H1 (cell line): ENCODE measurements around the gene DCTN1. TPM values are rescaled to one million over a fixed set of nuclear protein-coding genes. Genes with fewer than 3 reads are reported as not detected.
A peak's percentile ranks its signal among the peaks of the same experiment; 100 is the strongest.

Experiments
- CTCF ChIA-PET: fragments of 300-600 bp; sonication (Branson Sonifier 250); formaldehyde crosslinking; loops from one replicate; lab custom pipeline; 2021; ENCODE audit not compliant: partially characterized antibody; lab: Charles Lee
- POLR2A ChIA-PET: fragments of 300-600 bp; sonication (Branson Sonifier 250); formaldehyde crosslinking; loops from one replicate; lab custom pipeline; 2021; ENCODE audit warnings: inconsistent platforms; ENCODE audit not compliant: partially characterized antibody; lab: Charles Lee
- DNase-seq, 2 experiments: peaks; one replicate each; pipeline versions ENCODE4 v3.0.0 to v3.0.0-alpha.2; 2010 to 2022; ENCODE audit warnings: low spot score in 2 of 2, low read depth in 1 of 2, mixed read lengths in 1 of 2
- FAIRE-seq: peaks from 2 replicates; lab custom pipeline; 2011; peaks lifted over from hg19 to GRCh38; lab: Jason Lieb, UNC
- H2AFZ ChIP-seq: 2 replicates; pipeline ENCODE4 v1.8.1; 2012; ENCODE audit warnings: low read length, inconsistent platforms
- H2AK5ac ChIP-seq: 2 replicates; pipeline ENCODE4 v1.6.1; 2013; ENCODE audit warnings: low read depth, low read length
- H2BK120ac ChIP-seq: replicated peaks from 2 replicates; pipeline ENCODE3; 2013; ENCODE audit warnings: low read depth, low read length, inconsistent platforms
- H2BK12ac ChIP-seq: 2 replicates; pipeline ENCODE4 v1.6.1; 2013; ENCODE audit warnings: low read depth, low read length
- H2BK15ac ChIP-seq: 2 replicates; pipeline ENCODE4 v1.6.1; 2013; ENCODE audit warnings: low read length
- H2BK20ac ChIP-seq: 2 replicates; pipeline ENCODE4 v1.6.1; 2013; ENCODE audit warnings: low read length
- H2BK5ac ChIP-seq: 2 replicates; pipeline ENCODE4 v1.6.1; 2013; ENCODE audit warnings: low read depth, low read length
- H3K14ac ChIP-seq: 2 replicates; pipeline ENCODE4 v1.6.1; 2013; ENCODE audit warnings: inconsistent platforms; ENCODE audit not compliant: insufficient read length
- H3K18ac ChIP-seq: 2 replicates; pipeline ENCODE4 v1.6.1; 2013; ENCODE audit warnings: low read length; ENCODE audit errors: extremely low read depth
- H3K23ac ChIP-seq: 2 replicates; pipeline ENCODE4 v1.6.1; 2013; ENCODE audit warnings: inconsistent platforms; ENCODE audit not compliant: insufficient read length
- H3K23me2 ChIP-seq: 2 replicates; pipeline ENCODE4 v1.6.1; 2013; ENCODE audit warnings: low read depth, low read length
- H3K27ac ChIP-seq: 2 replicates; pipeline ENCODE4 v1.6.1; 2011; ENCODE audit warnings: low read depth, low read length, inconsistent platforms
- H3K27me3 ChIP-seq, 4 experiments: replicated peaks in 1 of 4; 1 replicate in 1 of 4; 2 replicates in 3 of 4; pipeline versions ENCODE4 v1.6.1 to v1.8.1; 2011 to 2013; ENCODE audit warnings: low read length in 3 of 4, mild to moderate bottlenecking in 3 of 4, inconsistent platforms in 2 of 4, mixed read lengths in 2 of 4, moderate library complexity in 1 of 4; ENCODE audit not compliant: control insufficient read depth in 3 of 4, insufficient read depth in 3 of 4; ENCODE audit errors: extremely low read depth in 1 of 4
- H3K36me3 ChIP-seq, 4 experiments: 2 replicates each; pipeline versions ENCODE4 v1.6.1 to v1.8.1; 2011 to 2013; ENCODE audit warnings: mild to moderate bottlenecking in 4 of 4, low read length in 3 of 4, moderate library complexity in 2 of 4, control low read depth in 1 of 4, inconsistent platforms in 1 of 4; ENCODE audit not compliant: insufficient read depth in 4 of 4, control insufficient read depth in 2 of 4
- H3K4ac ChIP-seq: replicated peaks from 2 replicates; pipeline ENCODE3; 2013; ENCODE audit warnings: low read length, low read depth, mixed read lengths, inconsistent platforms; ENCODE audit not compliant: insufficient read length
- H3K4me1 ChIP-seq, 4 experiments: replicated peaks in 1 of 4; 1 replicate in 1 of 4; 2 replicates in 3 of 4; pipeline versions ENCODE4 v1.6.1 to v1.8.1; 2011 to 2013; ENCODE audit warnings: low read length in 3 of 4, inconsistent platforms in 2 of 4, mixed read lengths in 1 of 4; ENCODE audit not compliant: insufficient read depth in 4 of 4, control insufficient read depth in 3 of 4
- H3K4me2 ChIP-seq, 2 experiments: 2 replicates each; pipeline versions ENCODE4 v1.6.1 to v1.8.1; 2011 to 2013; ENCODE audit warnings: low read depth in 2 of 2, low read length in 2 of 2, control low read depth in 1 of 2, inconsistent platforms in 1 of 2, mild to moderate bottlenecking in 1 of 2; ENCODE audit not compliant: insufficient read depth in 1 of 2
- H3K4me3 ChIP-seq, 4 experiments: fragments of 200-600, 300-600 bp in 1 of 4; sonication (generic), shearing (Covaris generic), sonication (Bioruptor Twin) in 1 of 4; 2 replicates each; pipeline versions ENCODE4 v1.5.1 to v1.8.1; 2011 to 2016; ENCODE audit warnings: low read length in 4 of 4, low read depth in 3 of 4, control low read depth in 2 of 4, inconsistent platforms in 2 of 4, mild to moderate bottlenecking in 2 of 4, mixed read lengths in 1 of 4, moderate library complexity in 1 of 4; ENCODE audit not compliant: insufficient read depth in 2 of 4; ENCODE audit errors: extremely low read depth in 1 of 4
- H3K56ac ChIP-seq: replicated peaks from 2 replicates; pipeline ENCODE3; 2013; ENCODE audit warnings: low read depth, mild to moderate bottlenecking, mixed read lengths, low read length, inconsistent platforms; ENCODE audit not compliant: insufficient read length
- H3K79me1 ChIP-seq: 2 replicates; pipeline ENCODE4 v1.6.1; 2013; ENCODE audit warnings: low read depth, low read length, control low read depth
- H3K79me2 ChIP-seq, 2 experiments: 2 replicates each; pipeline versions ENCODE4 v1.6.1 to v1.8.1; 2012 to 2013; ENCODE audit warnings: low read length in 2 of 2, mild to moderate bottlenecking in 2 of 2, inconsistent platforms in 1 of 2; ENCODE audit not compliant: insufficient read depth in 2 of 2, control insufficient read depth in 1 of 2
- H3K9ac ChIP-seq, 4 experiments: replicated peaks in 1 of 4; 1 replicate in 1 of 4; 2 replicates in 3 of 4; pipeline versions ENCODE4 v1.6.1 to v1.8.1; 2011 to 2013; ENCODE audit warnings: low read depth in 3 of 4, low read length in 3 of 4, control low read depth in 2 of 4, mild to moderate bottlenecking in 2 of 4, moderate library complexity in 2 of 4, inconsistent platforms in 1 of 4; ENCODE audit errors: extremely low read depth in 1 of 4
- H3K9me3 ChIP-seq, 2 experiments: 2 replicates each; pipeline versions ENCODE4 v1.6.1 to v1.8.1; 2012 to 2013; ENCODE audit warnings: mild to moderate bottlenecking in 2 of 2, moderate library complexity in 2 of 2, control low read depth in 1 of 2, inconsistent platforms in 1 of 2, low read depth in 1 of 2, low read length in 1 of 2, mixed read lengths in 1 of 2; ENCODE audit not compliant: insufficient read depth in 2 of 2
- H4K20me1 ChIP-seq, 2 experiments: replicated peaks in 1 of 2; 2 replicates each; pipeline versions ENCODE3 to v1.8.1; 2011 to 2013; ENCODE audit warnings: inconsistent platforms in 2 of 2, low read length in 2 of 2, mild to moderate bottlenecking in 1 of 2; ENCODE audit not compliant: insufficient read depth in 2 of 2, control insufficient read depth in 1 of 2
- H4K5ac ChIP-seq: 2 replicates; pipeline ENCODE4 v1.6.1; 2013; ENCODE audit warnings: low read length, low read depth, mixed read lengths, inconsistent platforms; ENCODE audit not compliant: insufficient read length
- H4K8ac ChIP-seq: 2 replicates; pipeline ENCODE4 v1.8.0; 2013; ENCODE audit warnings: mild to moderate bottlenecking, moderate library complexity, low read length, inconsistent platforms; ENCODE audit not compliant: insufficient read depth; ENCODE audit errors: extremely low read depth
- H4K91ac ChIP-seq: replicated peaks from 2 replicates; pipeline ENCODE3; 2013; ENCODE audit warnings: low read length, mixed read lengths, inconsistent platforms; ENCODE audit not compliant: insufficient read length
- CTBP2 ChIP-seq: IDR thresholded peaks from 2 replicates; pipeline ENCODE4 v1.7.0; 2011; ENCODE audit warnings: borderline replicate concordance, mild to moderate bottlenecking, moderate library complexity, mixed read lengths, low read length; ENCODE audit not compliant: insufficient read depth, insufficient read length
- RNF2 ChIP-seq: fragments of 200-900, 300-1000 bp; sonication (generic); IDR thresholded peaks from 2 replicates; pipeline ENCODE4 v1.7.1; 2016; ENCODE audit warnings: borderline replicate concordance, low read depth, mild to moderate bottlenecking, antibody characterized with exemption, low read length; ENCODE audit not compliant: poor library complexity, severe bottlenecking; ENCODE audit errors: missing control alignments
- RXRA ChIP-seq: IDR thresholded peaks from 2 replicates; pipeline ENCODE4 v1.6.1; 2011; ENCODE audit warnings: low read depth, mild to moderate bottlenecking, low read length, moderate library complexity; ENCODE audit not compliant: insufficient read depth
- SIX5 ChIP-seq: IDR thresholded peaks from 2 replicates; pipeline ENCODE4 v1.6.1; 2011; ENCODE audit warnings: mild to moderate bottlenecking, low read depth, low read length
- SP2 ChIP-seq: IDR thresholded peaks from 2 replicates; pipeline ENCODE4 v1.6.1; 2012; ENCODE audit warnings: mild to moderate bottlenecking, low read length, inconsistent platforms
- WGBS, 2 experiments: shearing (Covaris generic) in 1 of 2; methylation state at CpG; one replicate each; pipeline versions ENCODE4 v1.1.6 to v1.1.7; 2013 to 2015; ENCODE audit warnings: low lambda C conversion rate in 2 of 2, mixed read lengths in 2 of 2, inconsistent platforms in 1 of 2, low coverage in 1 of 2, missing lambda C conversion rate in 1 of 2; ENCODE audit not compliant: insufficient replicate concordance in 2 of 2, insufficient coverage in 1 of 2, insufficient read length in 1 of 2; ENCODE audit errors: extremely low coverage in 1 of 2, missing lambda C conversion rate in 1 of 2; 5-methylcytosine and 5-hydroxymethylcytosine counted together
- polyA plus RNA-seq, 7 experiments: library from polyadenylated mRNA; depleted of rRNA in 3 of 7; stranded (reverse) in 5 of 7; unstranded in 2 of 7; fragments of >200 nt in 5 of 7; fragments of 200-250 nt in 2 of 7; gene quantifications; 1 replicate in 5 of 7; 2 replicates in 1 of 7; 4 replicates in 1 of 7; pipeline versions ENCODE4 v1.2.1 to v1.2.3, GENCODE V29; 2011 to 2013; ENCODE audit warnings: missing spikeins in 2 of 7, mixed read lengths in 2 of 7
- total RNA-seq: library from RNA; stranded (reverse); fragmentation: NEBNext Ultra II Directional; extraction: Animal tissue kit (Norgen Biotek cat#: 25700); gene quantifications from 2 replicates; pipeline ENCODE4 v1.2.1, GENCODE V29; 2021

Gene DCTN1
- total and polyA plus RNA-seq, 2 of the 8 experiments (the other 6 are each of a cell fraction or from before 2014, with no cell fraction given), result 105 to 162 TPM

- Histone ChIP-seq H3K79me1 (no peaks in the 10 kb centered on the region), H3K4me1 (no peaks in the 10 kb centered on the region), H4K8ac (no peak overlapping the region), H4K20me1 (no peaks in the 10 kb centered on the region), H4K91ac (no peak overlapping the region), H3K4me3 (no peak overlapping the region), H3K9me3 (no peaks in the 10 kb centered on the region), H3K18ac (no peak overlapping the region), H2BK20ac (no peak overlapping the region), H4K5ac (no peak overlapping the region), H3K79me2 (no peaks in the 10 kb centered on the region), H3K4me2 (no peak overlapping the region), H3K27ac (no peak overlapping the region), H2BK15ac (no peak overlapping the region), H2BK5ac (no peak overlapping the region), H3K23me2 (no peaks in the 10 kb centered on the region; the same call in 1 of the 2 replicates), H3K14ac (no peak overlapping the region), H2BK12ac (no peak overlapping the region), H3K9ac (no peak overlapping the region; a peak in 1 of 7 replicates), H2BK120ac (no peak overlapping the region), H3K4ac (no peak overlapping the region), H2AFZ (no peak overlapping the region), H3K23ac (no peak overlapping the region), H3K56ac (no peak overlapping the region), H2AK5ac (no peak overlapping the region), H3K27me3 (no peaks in the 10 kb centered on the region; a peak in 1 of 7 replicates), H3K36me3 (no peaks in the 10 kb centered on the region)
- POLR2A ChIA-PET, result no interaction called here
- TF ChIP-seq CTBP2, result no peak
- no peak for TF ChIP-seq SIX5
- TF ChIP-seq RNF2, result no peak
- no peak for TF ChIP-seq RXRA
- TF ChIP-seq SP2, result no peak
- CTCF ChIA-PET, result interaction anchor here (1.2 to 8.0 kb wide), 2 partner anchors 9 to 13 kb away, joined by 4 to 98 read pairs; no protein-coding TSS in a partner anchor
- peak in 1 of 2 experiments; percentile 26 for DNase-seq
- FAIRE-seq, result no peak
- 92% methylated on average over 2 of the region's 2 CpGs; no CpG with 5 or more reads in 1 of the 2 experiments for WGBS, 2 experiments
These were observed 58.4 kb downstream of the DCTN1 start for GRCh38 chr2:74321737-74322136.
